Bronchial epithelial cell (primary cell): Measurements from ENCODE around the gene NTN5. TPM values are rescaled to one million over a fixed set of nuclear protein-coding genes. Genes with fewer than 3 reads are reported as not detected.

ENCODE experiments used
- DNase-seq: peaks from one replicate; pipeline ENCODE4 v3.0.0-alpha.2; 2010; ENCODE audit warnings: low read depth
- FAIRE-seq: peaks from 2 replicates; lab custom pipeline; 2011; peaks lifted over from hg19 to GRCh38; lab: Jason Lieb, UNC
- H3K27me3 ChIP-seq: 2 replicates; pipeline ENCODE4 v1.5.1; 2011; ENCODE audit warnings: low read length; ENCODE audit not compliant: control insufficient read depth, insufficient read depth
- H3K36me3 ChIP-seq: 2 replicates; pipeline ENCODE4 v1.5.1; 2011; ENCODE audit warnings: low read length; ENCODE audit not compliant: control insufficient read depth, insufficient read depth
- H3K4me3 ChIP-seq: 2 replicates; pipeline ENCODE4 v1.5.1; 2011; ENCODE audit warnings: mild to moderate bottlenecking, low read depth, low read length, control low read depth
- CTCF ChIP-seq: IDR thresholded peaks from 2 replicates; pipeline ENCODE4 v1.5.1; 2011; ENCODE audit warnings: mild to moderate bottlenecking, moderate library complexity, low read length, control low read depth, inconsistent platforms; ENCODE audit not compliant: insufficient read depth, severe bottlenecking
- total RNA-seq: library from RNA; depleted of rRNA; stranded (reverse); fragments of >200 nt; gene quantifications from 2 replicates; pipeline ENCODE4 v1.2.1, GENCODE V29; 2014

The NTN5 gene
- total RNA-seq, 1 donor from 2014 or later: not detected

GRCh38 chr19:48654299-48655059, 18.3 kb downstream of the NTN5 start:
- FAIRE-seq (no peak), DNase-seq (no peak)
- no peak for TF ChIP-seq CTCF
- H3K36me3 ChIP-seq: no peaks in the 10 kb centered on the region
- no peak overlapping the region for H3K4me3 ChIP-seq
- H3K27me3 ChIP-seq: no peaks in the 10 kb centered on the region

- FAIRE-seq: no peak
- no peak for TF ChIP-seq CTCF
- Histone ChIP-seq H3K27me3 (no peaks in the 10 kb centered on the region), H3K4me3 (no peak overlapping the region), H3K36me3 (no peaks in the 10 kb centered on the region)
- DNase-seq: no peak
Observed at GRCh38 chr19:48651683-48652048, 21.2 kb downstream of the NTN5 start.

GRCh38 chr19:48650974-48651682, 21.7 kb downstream of the NTN5 start:
- no peak for TF ChIP-seq CTCF

GRCh38 chr19:48648134-48648533, 24.7 kb downstream of the NTN5 start:
- Histone ChIP-seq H3K36me3 (no peaks in the 10 kb centered on the region), H3K4me3 (no peak overlapping the region), H3K27me3 (no peaks in the 10 kb centered on the region)
- FAIRE-seq (no peak), DNase-seq (no peak)
- no peak for TF ChIP-seq CTCF

More at GRCh38 chr19:48650974-48651682, 21.7 kb downstream of the NTN5 start:
- FAIRE-seq: no peak
- Histone ChIP-seq H3K36me3 (no peaks in the 10 kb centered on the region), H3K4me3 (no peak overlapping the region), H3K27me3 (no peaks in the 10 kb centered on the region)
- no peak for DNase-seq

GRCh38 chr19:48646722-48647216, 26.0 kb downstream of the NTN5 start:
- FAIRE-seq: no peak
- Histone ChIP-seq H3K36me3 (no peaks in the 10 kb centered on the region), H3K27me3 (no peaks in the 10 kb centered on the region), H3K4me3 (no peak overlapping the region)
- no peak for TF ChIP-seq CTCF
- no peak for DNase-seq
